Left ventricle myocardium inferior (tissue), 1 donor: ENCODE data around the gene TXK. TPM values are rescaled to one million over a fixed set of nuclear protein-coding genes. Genes with fewer than 3 reads are reported as not detected.

Experiments
- DNase-seq: peaks from one replicate; pipeline ENCODE4 v3.0.0-alpha.2; 2020
- H3K27ac ChIP-seq: fragments of 200-600 bp; replicated peaks from 2 replicates; pipeline ENCODE4 v1.8.0; 2021
- H3K27me3 ChIP-seq: fragments of 200-600 bp; 2 replicates; pipeline ENCODE4 v1.8.0; 2021; ENCODE audit warnings: low read depth
- H3K36me3 ChIP-seq: fragments of 200-600 bp; 2 replicates; pipeline ENCODE4 v1.8.0; 2021
- H3K4me1 ChIP-seq: fragments of 200-600 bp; 2 replicates; pipeline ENCODE4 v1.8.0; 2021
- H3K4me3 ChIP-seq: fragments of 200-600 bp; 2 replicates; pipeline ENCODE4 v1.8.0; 2021; ENCODE audit warnings: mild to moderate bottlenecking, moderate library complexity
- H3K9me3 ChIP-seq: fragments of 200-600 bp; replicated peaks from 2 replicates; pipeline ENCODE4 v1.8.0; 2021
- CTCF ChIP-seq: fragments of 200-600 bp; IDR thresholded peaks from 2 replicates; pipeline ENCODE4 v1.8.0; 2021; ENCODE audit warnings: antibody characterized with exemption, mild to moderate bottlenecking, borderline replicate concordance
- intact Hi-C: fragments of 100-400 bp; cut with micrococcal nuclease; formaldehyde crosslinking; loops from one replicate; pipeline ENCODE4 v1.11.0; 2022
- total RNA-seq: library from RNA; stranded (reverse); fragmentation: NEBNext Ultra II Directional; extraction: Animal tissue kit (Norgen Biotek cat#: 25700); gene quantifications from one replicate; pipeline ENCODE4 v1.2.1, GENCODE V29; 2021
- donor health status: DM: no; HTN: yes; CAD: no; lungs with severe emphysema.

TXK gene
- total RNA-seq, 1 donor from 2014 or later: 0.71 TPM

DNA sequence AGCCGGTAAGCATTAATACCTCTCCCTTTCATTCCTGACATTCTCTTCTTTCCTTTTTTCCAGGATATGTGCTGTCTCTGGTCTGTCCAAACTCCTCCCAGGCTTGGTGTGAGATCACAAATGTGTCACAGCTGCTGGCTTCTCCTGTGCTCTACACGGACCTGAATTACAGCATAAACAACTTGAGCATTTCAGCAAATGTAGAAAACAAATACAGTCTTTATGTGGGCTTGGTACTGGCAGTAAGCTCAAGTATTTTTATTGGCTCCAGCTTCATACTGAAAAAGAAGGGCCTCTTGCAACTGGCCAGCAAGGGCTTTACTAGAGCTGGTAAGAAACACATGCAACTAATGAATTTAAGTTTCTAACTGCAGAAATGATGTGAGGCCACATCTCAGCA lies 109.0 kb downstream of the TXK start:
- DNase-seq: no peak
- Histone ChIP-seq H3K4me3 (no peak overlapping the region), H3K27me3 (no peaks in the 10 kb centered on the region), H3K27ac (no peak overlapping the region), H3K9me3 (no peaks in the 10 kb centered on the region), H3K36me3 (no peaks in the 10 kb centered on the region), H3K4me1 (peaks cover 5% of the 10 kb centered on the region)
- intact Hi-C loops: no loop called here
- no peak for TF ChIP-seq CTCF

GRCh38 chr4:48024522-48024921 lies 109.5 kb downstream of the TXK start:
- H3K9me3 ChIP-seq: no peaks in the 10 kb centered on the region
- H3K27me3 ChIP-seq: no peaks in the 10 kb centered on the region
- H3K36me3 ChIP-seq: no peaks in the 10 kb centered on the region
- intact Hi-C loops: no loop called here
- H3K27ac ChIP-seq: no peak overlapping the region
- H3K4me1 ChIP-seq: peaks cover 5% of the 10 kb centered on the region
- TF ChIP-seq CTCF: no peak
- no peak overlapping the region for H3K4me3 ChIP-seq
- no peak for DNase-seq

- Histone ChIP-seq H3K27me3 (peaks cover 2% of the 10 kb centered on the region), H3K4me3 (no peak overlapping the region), H3K27ac (no peak overlapping the region), H3K9me3 (no peaks in the 10 kb centered on the region), H3K4me1 (peaks cover 7% of the 10 kb centered on the region), H3K36me3 (no peaks in the 10 kb centered on the region)
- TF ChIP-seq CTCF: no peak
- intact Hi-C loops: no loop called here
- no peak for DNase-seq
These were observed 111.8 kb downstream of the TXK start for GRCh38 chr4:48022192-48022799.

DNA sequence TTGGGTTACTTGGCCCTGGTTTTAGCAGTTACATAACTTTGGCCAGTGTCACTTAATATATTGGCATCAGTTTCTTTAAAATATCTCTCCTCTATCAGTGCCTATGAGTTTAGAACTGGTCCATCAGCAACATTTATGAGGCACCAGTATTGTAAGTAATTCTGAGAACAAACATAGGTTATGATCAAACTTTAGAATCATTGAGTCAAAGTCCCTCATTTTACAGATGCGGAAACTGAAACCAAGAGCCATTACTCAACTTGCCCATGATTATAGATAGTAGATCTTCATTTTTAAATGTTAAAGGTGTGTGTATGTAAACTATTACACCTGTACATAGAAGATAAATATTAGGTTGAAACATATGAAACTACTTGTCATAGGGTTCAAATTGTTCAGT lies 113.0 kb downstream of the TXK start:
- Histone ChIP-seq H3K27me3 (peaks cover 14% of the 10 kb centered on the region), H3K27ac (no peak overlapping the region), H3K36me3 (no peaks in the 10 kb centered on the region), H3K4me1 (peaks cover 19% of the 10 kb centered on the region), H3K4me3 (no peak overlapping the region), H3K9me3 (no peaks in the 10 kb centered on the region)
- intact Hi-C loops: no loop called here
- no peak for TF ChIP-seq CTCF
- no peak for DNase-seq

GRCh38 chr4:48018112-48018511 lies 115.9 kb downstream of the TXK start:
- TF ChIP-seq CTCF: no peak
- H3K9me3 ChIP-seq: no peaks in the 10 kb centered on the region
- intact Hi-C loops: no loop called here

More at GRCh38 chr4:48018112-48018511, 115.9 kb downstream of the TXK start:
- H3K4me1 ChIP-seq: peaks cover 17% of the 10 kb centered on the region
- no peaks in the 10 kb centered on the region for H3K36me3 ChIP-seq
- H3K27me3 ChIP-seq: peaks cover 25% of the 10 kb centered on the region
- H3K27ac ChIP-seq: no peak overlapping the region
- H3K4me3 ChIP-seq: no peak overlapping the region
- DNase-seq: no peak
